GDM1 (cell line): ENCODE results near the gene ABLIM2.
"Not testable (repeated sequence)": the region's sequence is repeated elsewhere in the genome, so short reads cannot be mapped to it uniquely, and the experiment has no call there.

Experiments
- DNase-seq: peaks from one replicate; lab custom pipeline; 2025; lab: John Stamatoyannopoulos, UW

ABLIM2 gene

DNA sequence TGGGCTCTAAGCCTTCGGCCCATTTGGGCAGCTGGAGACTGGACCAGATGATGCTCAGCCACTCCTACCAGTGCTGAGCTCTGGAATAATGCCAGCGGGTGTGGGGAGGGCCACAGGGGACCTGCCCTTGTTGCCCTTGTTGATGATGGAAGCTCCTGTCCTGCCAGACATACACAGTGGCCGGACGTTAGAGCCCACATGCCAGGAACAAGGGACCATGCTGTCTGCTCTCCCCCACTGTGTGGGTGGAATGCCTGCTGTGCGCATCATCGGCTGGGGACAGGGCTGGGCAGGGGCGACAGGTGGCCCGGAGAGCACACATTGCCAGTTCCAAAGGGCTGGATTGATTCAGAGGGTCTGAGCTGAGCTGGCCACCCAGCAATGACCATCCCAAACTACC lies 2.0 kb downstream of the ABLIM2 start:
- no peak for DNase-seq

- no peak for DNase-seq
These were observed 2.8 kb downstream of the ABLIM2 start for GRCh38 chr4:8155660-8156421.

GRCh38 chr4:8155048-8155447 lies 3.6 kb downstream of the ABLIM2 start:
- DNase-seq: no peak

GRCh38 chr4:8153441-8153840 lies 5.2 kb downstream of the ABLIM2 start:
- no peak for DNase-seq

DNA sequence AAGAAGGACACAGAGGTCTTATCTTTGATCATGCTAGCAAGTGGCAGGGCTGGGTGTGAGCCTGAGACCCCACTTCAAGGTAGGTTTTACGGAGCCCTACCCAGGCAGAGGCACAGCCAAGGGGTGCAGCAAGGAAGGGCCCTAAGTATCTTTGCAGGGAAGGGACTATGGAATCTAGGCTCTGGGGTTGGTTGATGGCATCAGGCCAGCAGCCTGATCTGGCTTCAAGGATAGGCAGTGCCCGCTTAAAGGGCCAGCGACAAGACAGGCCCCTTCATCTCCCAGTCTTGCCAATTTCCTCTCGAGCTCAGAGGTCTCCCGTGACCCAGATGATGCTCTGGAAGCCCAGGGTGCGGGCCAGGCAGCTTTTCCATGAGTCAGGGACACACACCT lies 5.8 kb downstream of the ABLIM2 start:
- no peak for DNase-seq

GRCh38 chr4:8152090-8152864 lies 6.3 kb downstream of the ABLIM2 start:
- no peak for DNase-seq

DNA sequence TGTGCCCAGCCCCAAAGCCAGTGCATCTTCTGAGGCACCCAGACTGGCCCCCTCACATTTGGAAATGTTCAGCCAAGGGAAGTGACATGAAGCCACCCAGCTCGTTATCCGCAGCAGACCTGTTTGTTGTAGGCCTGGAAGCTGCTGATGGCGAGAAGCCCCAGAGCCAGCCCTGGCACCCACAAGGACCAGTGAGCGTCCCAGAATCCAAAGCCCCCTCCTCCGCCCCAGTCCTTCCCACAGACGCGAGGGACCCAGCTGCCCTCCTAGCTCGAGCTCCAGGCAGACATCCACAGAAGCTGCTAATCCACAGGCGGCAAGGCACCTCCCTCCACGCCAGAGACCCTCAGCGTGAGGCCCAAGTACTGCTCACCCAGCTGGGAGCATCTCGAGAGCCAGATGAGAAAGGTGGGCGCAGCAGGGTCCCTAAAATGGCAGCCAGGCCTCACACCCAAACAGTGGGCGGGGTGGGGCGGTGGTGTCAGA lies 7.4 kb downstream of the ABLIM2 start:
- no peak for DNase-seq

- no peak for DNase-seq
These were observed 8.2 kb downstream of the ABLIM2 start for GRCh38 chr4:8150152-8151090.

- no peak for DNase-seq
These were observed 8.9 kb downstream of the ABLIM2 start for GRCh38 chr4:8149664-8150063.

- no peak for DNase-seq
These were observed 9.7 kb downstream of the ABLIM2 start for GRCh38 chr4:8148785-8149435.

DNA sequence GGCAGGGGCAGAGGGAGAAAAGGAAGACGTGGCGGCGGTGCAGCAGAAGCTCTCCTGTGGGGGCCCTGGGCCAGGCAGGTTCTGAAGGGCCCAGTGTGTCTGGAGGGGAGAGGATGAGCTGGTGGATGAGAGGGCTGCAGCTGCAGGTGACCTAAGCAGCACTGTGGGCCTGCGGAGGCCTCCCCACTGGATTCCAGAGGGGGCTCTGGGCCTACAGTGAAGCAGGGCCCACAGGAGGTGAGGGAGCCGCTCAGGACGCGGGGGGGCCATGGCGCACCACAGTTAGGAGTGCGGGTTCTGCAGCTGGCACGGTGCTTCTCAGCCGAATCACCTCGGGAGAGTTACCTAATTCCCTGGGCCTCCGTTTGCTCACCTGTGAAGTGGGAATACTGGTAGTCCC lies 10.5 kb downstream of the ABLIM2 start:
- DNase-seq: no peak

DNA sequence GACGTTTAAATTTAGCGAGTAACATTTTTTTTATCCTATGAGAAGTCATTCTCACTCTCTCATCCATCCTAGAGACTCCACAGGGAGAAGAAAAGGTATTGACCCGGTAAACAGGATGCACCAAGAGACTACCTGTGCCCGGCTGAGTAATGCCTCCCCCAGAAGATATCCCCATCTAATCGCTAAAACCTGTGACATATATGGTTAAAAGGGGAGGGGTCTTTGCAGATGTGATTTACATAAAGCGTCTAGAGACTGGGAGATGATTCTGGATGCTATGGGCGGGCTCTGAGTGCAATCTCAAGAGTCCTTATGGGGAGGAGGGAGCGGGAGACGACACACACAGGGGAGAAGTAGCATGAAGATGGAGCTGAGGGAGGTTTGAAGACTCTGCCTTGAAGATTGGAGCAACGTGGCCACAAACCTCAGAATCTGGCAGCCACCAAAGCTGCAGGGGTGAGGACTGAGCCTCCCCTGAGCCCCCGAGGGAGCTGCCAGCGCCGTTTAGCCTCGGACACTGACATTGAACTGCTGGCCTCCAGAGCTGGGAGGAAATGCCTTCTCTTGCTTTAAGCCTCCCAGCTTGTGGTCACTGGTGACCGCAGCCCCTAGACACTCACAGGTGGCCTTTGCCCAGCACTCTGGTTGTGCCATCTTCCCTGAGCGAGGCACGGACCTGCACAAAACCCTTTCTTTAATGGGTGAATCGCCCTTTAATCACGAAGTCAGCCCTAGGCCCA lies 11.2 kb downstream of the ABLIM2 start:
- DNase-seq: no peak

- no peak for DNase-seq
These were observed 12.5 kb downstream of the ABLIM2 start for GRCh38 chr4:8146157-8146556.

DNA sequence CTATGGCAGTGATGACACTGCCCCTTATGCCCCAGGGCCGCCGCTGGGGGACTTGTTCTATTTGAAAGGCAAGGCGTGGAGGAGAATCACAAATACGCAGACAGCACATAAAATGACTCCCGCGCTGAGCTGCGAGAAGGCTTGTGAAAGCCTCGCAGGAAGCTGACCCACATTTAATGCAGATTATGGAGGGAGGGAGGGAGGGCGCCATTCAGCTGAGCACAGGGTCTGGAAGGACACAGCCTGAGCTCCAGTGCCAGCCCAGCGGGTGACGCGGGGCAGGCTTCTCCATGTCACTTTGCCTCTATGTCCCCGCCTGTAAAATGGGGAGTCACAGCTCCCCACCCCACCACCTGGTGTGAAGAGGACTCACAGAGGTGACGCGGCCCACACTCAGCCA lies 14.3 kb downstream of the ABLIM2 start:
- DNase-seq: no peak

GRCh38 chr4:8143392-8144140 lies 15.0 kb downstream of the ABLIM2 start:
- no peak for DNase-seq

DNA sequence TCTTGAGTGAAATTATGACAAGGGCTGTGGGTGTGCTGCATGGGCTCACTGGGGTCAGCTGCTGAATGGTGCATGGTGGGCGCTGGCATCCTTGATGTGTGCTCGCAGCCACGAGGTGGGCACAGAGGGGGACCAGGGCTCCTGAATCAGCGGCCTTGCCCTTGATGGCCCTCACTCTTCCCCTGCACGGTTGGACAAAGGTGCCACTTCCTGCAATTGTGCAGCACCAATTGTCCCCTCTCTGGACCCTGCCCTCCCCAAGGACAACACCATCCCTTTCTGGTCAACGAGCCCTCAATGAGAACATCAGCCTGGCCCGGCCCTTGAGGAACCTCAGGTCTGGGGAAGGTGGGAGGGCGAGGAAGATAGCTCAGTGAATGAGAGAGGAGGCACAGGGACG lies 16.1 kb downstream of the ABLIM2 start:
- no peak for DNase-seq

DNA sequence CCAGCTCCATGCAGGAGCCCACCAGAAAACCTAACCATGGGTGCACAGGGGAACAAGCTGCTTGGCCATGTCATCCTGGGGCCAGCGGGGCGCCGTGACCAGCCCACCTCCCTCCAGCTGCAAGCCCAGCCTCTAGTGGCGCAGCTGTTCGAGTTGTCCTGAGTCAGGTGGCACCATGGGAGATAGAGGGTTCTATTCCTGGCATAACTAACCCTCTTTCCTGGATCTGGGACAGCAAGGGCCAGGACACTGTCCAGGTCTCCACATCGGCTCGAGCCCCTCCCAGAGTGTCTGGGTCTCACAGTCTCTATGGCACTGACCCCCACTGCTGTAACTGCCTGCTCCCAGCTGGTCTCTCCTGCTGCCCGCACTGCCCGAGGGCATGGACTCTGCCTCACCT lies 16.7 kb downstream of the ABLIM2 start:
- no peak for DNase-seq

DNA sequence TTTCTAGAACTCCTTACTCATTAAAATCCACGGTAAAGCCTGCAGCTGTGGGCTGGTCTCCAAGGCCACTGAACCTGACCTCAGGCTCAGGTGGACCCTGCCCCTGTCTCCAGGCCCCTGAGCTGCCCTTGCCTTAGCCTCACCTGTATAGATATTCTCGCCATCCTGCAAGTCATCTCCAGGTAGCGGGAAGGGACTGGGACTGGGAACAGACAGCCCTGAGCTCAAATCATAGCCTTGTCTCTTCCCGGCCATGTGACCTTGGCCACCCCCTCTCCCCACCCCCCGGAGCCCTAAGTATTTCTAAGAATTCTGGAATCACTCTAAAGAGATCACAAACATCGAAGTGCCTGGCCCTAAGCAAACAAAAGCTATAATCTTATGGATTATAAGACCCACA lies 17.7 kb downstream of the ABLIM2 start:
- no peak for DNase-seq

GRCh38 chr4:8139726-8140125 lies 18.9 kb downstream of the ABLIM2 start:
- DNase-seq: not testable (repeated sequence)

GRCh38 chr4:8136972-8137710 lies 21.5 kb downstream of the ABLIM2 start:
- no peak for DNase-seq
